K562 (cell line): ENCODE results near the gene SHE. TPM values are rescaled to one million over a fixed set of nuclear protein-coding genes. Genes with fewer than 3 reads are reported as not detected.

Experiments
- ATAC-seq: fragments of 200-7000 bp; cut with Tn5 transposase; 3 replicates; pipeline ENCODE4 v1.9.1; 2020; ENCODE audit warnings: moderate library complexity
- BruUV-seq: library from RNA; stranded (reverse); fragments of 400-500 nt; replicated peaks from 2 replicates; lab custom pipeline; 2021; lab: Mats Ljungman, UMichigan
- CTCF ChIA-PET: fragments of 300-600 bp; formaldehyde crosslinking; extraction: SDS; loops from one replicate; lab custom pipeline; 2021; ENCODE audit warnings: low intra/inter-chr PET ratio; lab: Yijun Ruan, JAX
- POLR2A ChIA-PET: fragments of 300-600, 350-650 bp; sonication (Branson Sonifier 250); formaldehyde crosslinking; extraction: SDS; loops from one replicate; lab custom pipeline; 2021; ENCODE audit warnings: antibody characterized with exemption, inconsistent platforms; lab: Yijun Ruan, JAX
- DNase-seq, 4 experiments: peaks; one replicate each; pipeline versions ENCODE4 v3.0.0 to v3.0.0-alpha.2; 2011 to 2018; ENCODE audit warnings: low spot score in 3 of 4, mixed read lengths in 3 of 4; ENCODE audit errors: extremely low read depth in 1 of 4
- FAIRE-seq: peaks from 2 replicates; lab custom pipeline; 2011; peaks lifted over from hg19 to GRCh38; lab: Jason Lieb, UNC
- H2AFZ ChIP-seq: 2 replicates; pipeline ENCODE4 v1.6.0; 2011; ENCODE audit warnings: low read depth, low read length, control low read depth, inconsistent platforms
- H3K27ac ChIP-seq: fragments of 200-600 bp; 3 replicates; pipeline ENCODE4 v1.8.0; 2011; ENCODE audit warnings: low read depth, mild to moderate bottlenecking, control low read depth, inconsistent platforms, low read length, moderate library complexity, mixed read lengths; ENCODE audit errors: extremely low read depth
- H3K27me3 ChIP-seq, 2 experiments: fragments of 300-600 bp in 1 of 2; 2 replicates in 1 of 2; 3 replicates in 1 of 2; pipeline versions ENCODE4 v1.6.0 to v1.8.0; 2011; ENCODE audit warnings: inconsistent platforms in 2 of 2, low read length in 2 of 2, mild to moderate bottlenecking in 1 of 2, mixed read lengths in 1 of 2, moderate library complexity in 1 of 2; ENCODE audit not compliant: control insufficient read depth in 2 of 2, insufficient read depth in 2 of 2
- H3K36me3 ChIP-seq: fragments of 300-600 bp; 3 replicates; pipeline ENCODE4 v1.8.0; 2011; ENCODE audit warnings: mild to moderate bottlenecking, low read length, inconsistent platforms; ENCODE audit not compliant: control insufficient read depth, insufficient read depth
- H3K4me1 ChIP-seq, 2 experiments: fragments of 200-600 bp in 1 of 2; replicated peaks in 1 of 2; 2 replicates in 1 of 2; 3 replicates in 1 of 2; pipeline versions ENCODE4 v1.5.1 to v1.8.0; 2011; ENCODE audit warnings: inconsistent platforms in 2 of 2, low read length in 2 of 2, mild to moderate bottlenecking in 1 of 2, mixed read lengths in 1 of 2, moderate library complexity in 1 of 2; ENCODE audit not compliant: control insufficient read depth in 2 of 2, insufficient read depth in 2 of 2
- H3K4me2 ChIP-seq: 2 replicates; pipeline ENCODE4 v1.6.1; 2011; ENCODE audit warnings: low read length, control low read depth, inconsistent platforms, mixed read lengths; ENCODE audit not compliant: insufficient read depth
- H3K4me3 ChIP-seq: fragments of 200-600 bp; sonication (generic), shearing (Covaris generic); 2 replicates; pipeline ENCODE4 v1.5.1; 2016; ENCODE audit warnings: control low read depth, inconsistent platforms
- H3K79me2 ChIP-seq: fragments of 200-600 bp; 3 replicates; pipeline ENCODE4 v1.8.0; 2011; ENCODE audit warnings: low read length, inconsistent platforms; ENCODE audit not compliant: control insufficient read depth, insufficient read depth
- H3K9ac ChIP-seq, 2 experiments: 2 replicates each; pipeline versions ENCODE4 v1.6.0 to v1.6.1; 2011; ENCODE audit warnings: low read depth in 2 of 2, low read length in 2 of 2, control low read depth in 1 of 2, inconsistent platforms in 1 of 2, mild to moderate bottlenecking in 1 of 2, mixed read lengths in 1 of 2; ENCODE audit not compliant: insufficient read depth in 1 of 2
- H3K9me1 ChIP-seq: one replicate; pipeline ENCODE4 v1.6.0; 2011; ENCODE audit warnings: inconsistent platforms, mild to moderate bottlenecking, low read length, moderate library complexity; ENCODE audit not compliant: control insufficient read depth, insufficient read depth
- H3K9me3 ChIP-seq: replicated peaks from 2 replicates; pipeline ENCODE4 v1.5.1; 2011; ENCODE audit warnings: low read depth, low read length, inconsistent platforms; ENCODE audit not compliant: control insufficient read depth, insufficient read depth
- H4K20me1 ChIP-seq: replicated peaks from 2 replicates; pipeline ENCODE4 v1.6.1; 2011; ENCODE audit warnings: low read length, inconsistent platforms, mixed read lengths; ENCODE audit not compliant: control insufficient read depth, insufficient read depth
- HNRNPLL ChIP-seq: fragments of 200-400 bp; formaldehyde crosslinking; IDR thresholded peaks from 2 replicates; pipeline ENCODE4 v1.6.1; 2017; ENCODE audit warnings: low read length, low read depth, mild to moderate bottlenecking; ENCODE audit not compliant: poor library complexity, severe bottlenecking
- NFIC ChIP-seq: fragments of 450-650 bp; IDR thresholded peaks from 2 replicates; pipeline ENCODE4 v1.6.1; 2017; ENCODE audit warnings: mild to moderate bottlenecking, inconsistent platforms
- RFX5 ChIP-seq: IDR thresholded peaks from 2 replicates; pipeline ENCODE4 v1.6.1; 2011; ENCODE audit warnings: low read depth, mild to moderate bottlenecking, improper control_type of control experiment, low read length
- SRSF9 ChIP-seq: fragments of 200-400 bp; formaldehyde crosslinking; IDR thresholded peaks from 2 replicates; pipeline ENCODE4 v1.6.1; 2017; ENCODE audit warnings: low read depth, low read length, borderline replicate concordance
- WGBS: fragments of 100-300 bp; shearing (Covaris generic); methylation state at CpG from one replicate; pipeline ENCODE4 v1.1.6; 2016; ENCODE audit warnings: low coverage, mixed read lengths; ENCODE audit not compliant: insufficient coverage; ENCODE audit errors: missing lambda C conversion rate; 5-methylcytosine and 5-hydroxymethylcytosine counted together
- in situ Hi-C: fragments of 300-500 bp; cut with MboI; formaldehyde crosslinking; loops from 4 replicates; pipeline ENCODE4 v1.15.0; 2018; ENCODE audit warnings: inconsistent platforms, mixed read lengths
- intact Hi-C: fragments of 100-400 bp; cut with micrococcal nuclease; formaldehyde crosslinking; loops from 2 replicates; pipeline ENCODE4 v1.14.2; 2022
- polyA plus RNA-seq, 8 experiments: library from polyadenylated mRNA; depleted of rRNA in 4 of 8; stranded (reverse) in 5 of 8; unstranded in 3 of 8; fragments of >200 nt; fragmentation: Nextera tagmentation in 2 of 8; fragmentation: Illumina TruSeq in 1 of 8; extraction: Ambion mirVana in 2 of 8; extraction: Trizol in 1 of 8; gene quantifications; 2 replicates each; pipeline versions ENCODE4 v1.2.1 to v1.2.3, GENCODE V29; 2011 to 2014; ENCODE audit warnings: inconsistent platforms in 1 of 8, missing spikeins in 1 of 8
- total RNA-seq, 7 experiments: library from RNA; depleted of rRNA in 6 of 7; stranded (reverse); fragments of >200 nt in 6 of 7; fragmentation: Illumina TruSeq in 2 of 7; extraction: Trizol in 2 of 7; gene quantifications; 2 replicates each; pipeline versions ENCODE4 v1.2.1 to v1.2.3, GENCODE V29; 2011 to 2021; ENCODE audit warnings: low replicate concordance in 1 of 7
- TF ChIP-seq, protein P1 (sequence below): sonication (generic); formaldehyde crosslinking; IDR thresholded peaks from 2 replicates; pipeline ENCODE4 v1.5.0; 2020; ENCODE audit warnings: missing genetic modification reagents

Gene SHE
- total and polyA plus RNA-seq, 9 of the 15 experiments (the other 6 are each of a cell fraction or from before 2014, with no cell fraction given): 0.01 to 0.05 TPM; not detected in 7

DNA sequence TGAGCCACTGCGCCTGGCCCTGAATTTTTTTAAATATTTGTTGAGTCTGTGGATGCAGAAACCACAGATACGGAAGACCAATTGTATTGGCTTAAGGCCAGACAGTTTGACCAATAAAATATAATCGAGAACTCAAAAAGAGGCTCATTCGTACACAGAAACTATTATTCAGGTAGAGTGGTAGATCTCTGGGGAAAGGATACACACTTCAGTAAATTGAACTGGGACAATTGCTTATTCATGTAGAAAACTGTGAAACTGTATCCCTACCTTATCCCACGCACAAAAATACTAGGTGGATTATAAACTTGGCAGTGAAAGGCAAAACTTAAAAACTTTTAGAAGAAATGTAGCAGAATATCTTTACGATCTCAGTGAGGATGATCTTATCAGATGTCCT, 25.0 kb upstream of the SHE start:
- Histone ChIP-seq H3K9ac (no peak overlapping the region), H3K4me3 (no peak overlapping the region), H3K79me2 (no peaks in the 10 kb centered on the region), H3K9me1 (no peaks in the 10 kb centered on the region), H2AFZ (no peak overlapping the region), H3K27ac (no peak overlapping the region), H3K4me2 (no peak overlapping the region), H3K4me1 (no peaks in the 10 kb centered on the region; a peak in 1 of 5 replicates), H4K20me1 (no peaks in the 10 kb centered on the region), H3K36me3 (no peaks in the 10 kb centered on the region), H3K9me3 (no peaks in the 10 kb centered on the region), H3K27me3 (peaks cover 0 to 14% of the 10 kb centered on the region in 2 experiments; a peak in 2 of 5 replicates)
- FAIRE-seq: no peak
- ATAC-seq: no peak
- no TSS peak for BruUV-seq
- CTCF ChIA-PET: no interaction called here
- no peak for DNase-seq
- POLR2A ChIA-PET: interaction anchor here (0.7 kb wide), 1 partner anchor 215 kb away, joined by 3 read pairs; no protein-coding TSS in a partner anchor
- WGBS: 5% methylated on average over 6 of the region's 6 CpGs
- in situ Hi-C loops (no loop called here), intact Hi-C loops (no loop called here)
- TF ChIP-seq RFX5: no peak
- TF ChIP-seq SRSF9: no peak
- TF ChIP-seq, protein P1, sequence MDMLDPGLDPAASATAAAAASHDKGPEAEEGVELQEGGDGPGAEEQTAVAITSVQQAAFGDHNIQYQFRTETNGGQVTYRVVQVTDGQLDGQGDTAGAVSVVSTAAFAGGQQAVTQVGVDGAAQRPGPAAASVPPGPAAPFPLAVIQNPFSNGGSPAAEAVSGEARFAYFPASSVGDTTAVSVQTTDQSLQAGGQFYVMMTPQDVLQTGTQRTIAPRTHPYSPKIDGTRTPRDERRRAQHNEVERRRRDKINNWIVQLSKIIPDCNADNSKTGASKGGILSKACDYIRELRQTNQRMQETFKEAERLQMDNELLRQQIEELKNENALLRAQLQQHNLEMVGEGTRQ: no peak
- TF ChIP-seq HNRNPLL: no peak
- TF ChIP-seq NFIC: 0 out of 2 replicates have a peak, but pooled peaks have one; percentile 15
